ENCODE results near the gene PNMA6E. TPM values are rescaled to one million over a fixed set of nuclear protein-coding genes. Genes with fewer than 3 reads are reported as not detected.

Gene PNMA6E
- total and polyA plus RNA-seq, 2 of the 13 experiments (the other 11 are each of a cell fraction or from before 2014, with no cell fraction given): not detected

- no peak for TF ChIP-seq ZNF770 (CRISPR knock-in tag; IDR thresholded peaks at IDR 0.05)
These were observed 39.3 kb downstream of the PNMA6E start (continued) for GRCh38 chrX:153361781-153362397.

DNA sequence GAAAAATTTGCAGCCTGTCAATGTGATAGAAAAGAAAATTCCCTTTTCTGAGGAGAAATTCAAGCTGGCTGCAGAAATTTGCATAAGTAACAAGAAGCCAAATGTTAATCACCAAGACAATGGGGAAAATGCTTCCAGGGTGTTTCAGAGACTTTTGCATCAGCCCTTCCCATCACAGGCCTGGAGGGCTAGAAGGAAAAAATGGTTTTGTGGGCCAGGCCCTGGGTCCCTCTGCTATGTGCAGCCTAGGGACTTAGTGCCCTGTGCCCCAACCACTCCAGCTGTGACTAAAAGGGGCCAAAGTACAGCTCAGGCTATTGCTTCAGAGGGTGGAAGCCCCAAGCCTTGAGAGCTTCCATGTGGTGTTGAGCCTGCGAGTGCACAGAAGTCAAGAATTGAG lies 43.3 kb downstream of the PNMA6E start:
- CTCF ChIA-PET (ENCODE audit: low intra/inter-chr PET ratio, low total read pairs): no interaction called here
- FAIRE-seq: no peak
- no TSS peak for BruUV-seq (replicated peaks)
- H4K20me1 ChIP-seq (ENCODE audit: insufficient read depth, low read length): no peaks in the 10 kb centered on the region
- no peak overlapping the region for H3K27ac ChIP-seq (ENCODE audit: extremely low read length, insufficient read depth, low read length)
- no peaks in the 10 kb centered on the region for H3K79me2 ChIP-seq (ENCODE audit: insufficient read depth, low read length)
- 0 out of 2 replicates have a peak, but pooled peaks cover 8% of the 10 kb centered on the region for H3K9me3 ChIP-seq (ENCODE audit: low read length)
- H2AFZ ChIP-seq (ENCODE audit: low read length): no peak overlapping the region
- H3K36me3 ChIP-seq (replicated peaks in 1 of 2; ENCODE audit: control insufficient read depth in 1 of 2, insufficient read depth in 2 of 2, low read length in 2 of 2): no peaks in the 10 kb centered on the region
- no peak overlapping the region for H3K4me3 ChIP-seq (replicated peaks in 1 of 3; ENCODE audit: insufficient read depth in 1 of 3, low read depth in 2 of 3, low read length in 3 of 3)
- H3K4me1 ChIP-seq (ENCODE audit: insufficient read depth, low read length): no peaks in the 10 kb centered on the region; the same call in 1 of the 2 replicates
- in situ Hi-C loops (cut with HindIII; ENCODE audit: extremely low pct_ligation_motif_present, low pct_unique_long_range_greater_than_20kb): no loop called here
- no peak overlapping the region for H3K4me2 ChIP-seq (ENCODE audit: low read depth, low read length)
- ATAC-seq: no peak
- no peaks in the 10 kb centered on the region for H3K27me3 ChIP-seq (ENCODE audit: control insufficient read depth in 1 of 2, insufficient read depth in 2 of 2, low read length in 2 of 2)
- H3K9ac ChIP-seq (ENCODE audit: insufficient read depth, low read depth, low read length): no peak overlapping the region
- intact Hi-C loops (cut with micrococcal nuclease; ENCODE audit: unreplicated experiment): no loop called here
- no CpG with 5 or more reads among the region's 1 CpG for WGBS (ENCODE audit: low lambda C conversion rate)
- POLR2A ChIA-PET: no interaction called here
- no peak for DNase-seq (ENCODE audit: low spot score)
- TF ChIP-seq CHD4 (IDR thresholded peaks at IDR 0.05; ENCODE audit: borderline replicate concordance, low read length) (no peak), ZNF20 (CRISPR knock-in tag; IDR thresholded peaks at IDR 0.05) (no peak), NR2F6 (IDR thresholded peaks at IDR 0.05) (no peak), NR2F6 (CRISPR knock-in tag; IDR thresholded peaks at IDR 0.05) (no peak), NR3C1 (CRISPR knock-in tag; IDR thresholded peaks at IDR 0.05) (no peak), KLF13 (CRISPR knock-in tag; IDR thresholded peaks at IDR 0.05) (no peak), ZNF17 (CRISPR knock-in tag; IDR thresholded peaks at IDR 0.05) (no peak), PBX3 (CRISPR knock-in tag; IDR thresholded peaks at IDR 0.05; ENCODE audit: borderline replicate concordance) (no peak), ZNF274 (CRISPR knock-in tag; IDR thresholded peaks at IDR 0.05) (no peak), SP2 (CRISPR knock-in tag; IDR thresholded peaks at IDR 0.05) (no peak)
- TF ChIP-seq, protein P1, sequence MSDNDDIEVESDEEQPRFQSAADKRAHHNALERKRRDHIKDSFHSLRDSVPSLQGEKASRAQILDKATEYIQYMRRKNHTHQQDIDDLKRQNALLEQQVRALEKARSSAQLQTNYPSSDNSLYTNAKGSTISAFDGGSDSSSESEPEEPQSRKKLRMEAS (IDR thresholded peaks at IDR 0.05): no peak
- TF ChIP-seq, protein P2, sequence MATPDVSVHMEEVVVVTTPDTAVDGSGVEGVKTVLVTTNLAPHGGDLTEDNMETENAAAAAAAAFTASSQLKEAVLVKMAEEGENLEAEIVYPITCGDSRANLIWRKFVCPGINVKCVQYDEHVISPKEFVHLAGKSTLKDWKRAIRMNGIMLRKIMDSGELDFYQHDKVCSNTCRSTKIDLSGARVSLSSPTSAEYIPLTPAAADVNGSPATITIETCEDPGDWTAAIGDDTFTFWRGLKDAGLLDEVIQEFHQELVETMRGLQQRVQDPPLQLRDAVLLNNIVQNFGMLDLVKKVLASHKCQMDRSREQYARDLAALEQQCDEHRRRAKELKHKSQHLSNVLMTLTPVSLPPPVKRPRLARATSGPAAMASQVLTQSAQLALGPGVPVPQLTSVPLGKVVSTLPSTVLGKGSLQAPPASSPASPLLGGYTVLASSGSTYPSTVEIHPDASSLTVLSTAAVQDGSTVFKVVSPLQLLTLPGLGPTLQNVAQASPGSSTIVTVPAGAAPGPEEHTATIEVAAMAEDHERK (CRISPR knock-in tag; IDR thresholded peaks at IDR 0.05; ENCODE audit: low read depth): no peak
- TF ChIP-seq, protein P3, sequence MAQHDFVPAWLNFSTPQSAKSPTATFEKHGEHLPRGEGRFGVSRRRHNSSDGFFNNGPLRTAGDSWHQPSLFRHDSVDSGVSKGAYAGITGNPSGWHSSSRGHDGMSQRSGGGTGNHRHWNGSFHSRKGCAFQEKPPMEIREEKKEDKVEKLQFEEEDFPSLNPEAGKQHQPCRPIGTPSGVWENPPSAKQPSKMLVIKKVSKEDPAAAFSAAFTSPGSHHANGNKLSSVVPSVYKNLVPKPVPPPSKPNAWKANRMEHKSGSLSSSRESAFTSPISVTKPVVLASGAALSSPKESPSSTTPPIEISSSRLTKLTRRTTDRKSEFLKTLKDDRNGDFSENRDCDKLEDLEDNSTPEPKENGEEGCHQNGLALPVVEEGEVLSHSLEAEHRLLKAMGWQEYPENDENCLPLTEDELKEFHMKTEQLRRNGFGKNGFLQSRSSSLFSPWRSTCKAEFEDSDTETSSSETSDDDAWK (CRISPR knock-in tag; IDR thresholded peaks at IDR 0.05): no peak
- TF ChIP-seq, protein P4, sequence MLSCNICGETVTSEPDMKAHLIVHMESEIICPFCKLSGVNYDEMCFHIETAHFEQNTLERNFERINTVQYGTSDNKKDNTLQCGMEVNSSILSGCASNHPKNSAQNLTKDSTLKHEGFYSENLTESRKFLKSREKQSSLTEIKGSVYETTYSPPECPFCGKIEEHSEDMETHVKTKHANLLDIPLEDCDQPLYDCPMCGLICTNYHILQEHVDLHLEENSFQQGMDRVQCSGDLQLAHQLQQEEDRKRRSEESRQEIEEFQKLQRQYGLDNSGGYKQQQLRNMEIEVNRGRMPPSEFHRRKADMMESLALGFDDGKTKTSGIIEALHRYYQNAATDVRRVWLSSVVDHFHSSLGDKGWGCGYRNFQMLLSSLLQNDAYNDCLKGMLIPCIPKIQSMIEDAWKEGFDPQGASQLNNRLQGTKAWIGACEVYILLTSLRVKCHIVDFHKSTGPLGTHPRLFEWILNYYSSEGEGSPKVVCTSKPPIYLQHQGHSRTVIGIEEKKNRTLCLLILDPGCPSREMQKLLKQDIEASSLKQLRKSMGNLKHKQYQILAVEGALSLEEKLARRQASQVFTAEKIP (CRISPR knock-in tag; IDR thresholded peaks at IDR 0.05; ENCODE audit: borderline replicate concordance): no peak

All from HepG2 (cell line).